Measurements from ENCODE around the gene HOXA9.

GRCh38 chr7:27174874-27175625, 9.7 kb upstream of the HOXA9 start:
- TF ChIP-seq CTCF (IDR thresholded peaks at IDR 0.05) (no peak), EZH2phosphoT487 (IDR thresholded peaks at IDR 0.05) (no peak)
